K562 (cell line): ENCODE results near the gene C2orf81. TPM values are rescaled to one million over a fixed set of nuclear protein-coding genes. Genes with fewer than 3 reads are reported as not detected.

ENCODE experiments used
- ATAC-seq: fragments of 200-7000 bp; cut with Tn5 transposase; 3 replicates; pipeline ENCODE4 v1.9.1; 2020; ENCODE audit warnings: moderate library complexity
- BruUV-seq: library from RNA; stranded (reverse); fragments of 400-500 nt; replicated peaks from 2 replicates; lab custom pipeline; 2021; lab: Mats Ljungman, UMichigan
- CTCF ChIA-PET: fragments of 300-600 bp; formaldehyde crosslinking; extraction: SDS; loops from one replicate; lab custom pipeline; 2021; ENCODE audit warnings: low intra/inter-chr PET ratio; lab: Yijun Ruan, JAX
- POLR2A ChIA-PET: fragments of 300-600, 350-650 bp; sonication (Branson Sonifier 250); formaldehyde crosslinking; extraction: SDS; loops from one replicate; lab custom pipeline; 2021; ENCODE audit warnings: antibody characterized with exemption, inconsistent platforms; lab: Yijun Ruan, JAX
- DNase-seq, 4 experiments: peaks; one replicate each; pipeline versions ENCODE4 v3.0.0 to v3.0.0-alpha.2; 2011 to 2018; ENCODE audit warnings: low spot score in 3 of 4, mixed read lengths in 3 of 4; ENCODE audit errors: extremely low read depth in 1 of 4
- FAIRE-seq: peaks from 2 replicates; lab custom pipeline; 2011; peaks lifted over from hg19 to GRCh38; lab: Jason Lieb, UNC
- H2AFZ ChIP-seq: 2 replicates; pipeline ENCODE4 v1.6.0; 2011; ENCODE audit warnings: low read depth, low read length, control low read depth, inconsistent platforms
- H3K27ac ChIP-seq: fragments of 200-600 bp; 3 replicates; pipeline ENCODE4 v1.8.0; 2011; ENCODE audit warnings: low read depth, mild to moderate bottlenecking, control low read depth, inconsistent platforms, low read length, moderate library complexity, mixed read lengths; ENCODE audit errors: extremely low read depth
- H3K27me3 ChIP-seq, 2 experiments: fragments of 300-600 bp in 1 of 2; 2 replicates in 1 of 2; 3 replicates in 1 of 2; pipeline versions ENCODE4 v1.6.0 to v1.8.0; 2011; ENCODE audit warnings: inconsistent platforms in 2 of 2, low read length in 2 of 2, mild to moderate bottlenecking in 1 of 2, mixed read lengths in 1 of 2, moderate library complexity in 1 of 2; ENCODE audit not compliant: control insufficient read depth in 2 of 2, insufficient read depth in 2 of 2
- H3K36me3 ChIP-seq: fragments of 300-600 bp; 3 replicates; pipeline ENCODE4 v1.8.0; 2011; ENCODE audit warnings: mild to moderate bottlenecking, low read length, inconsistent platforms; ENCODE audit not compliant: control insufficient read depth, insufficient read depth
- H3K4me1 ChIP-seq, 2 experiments: fragments of 200-600 bp in 1 of 2; replicated peaks in 1 of 2; 2 replicates in 1 of 2; 3 replicates in 1 of 2; pipeline versions ENCODE4 v1.5.1 to v1.8.0; 2011; ENCODE audit warnings: inconsistent platforms in 2 of 2, low read length in 2 of 2, mild to moderate bottlenecking in 1 of 2, mixed read lengths in 1 of 2, moderate library complexity in 1 of 2; ENCODE audit not compliant: control insufficient read depth in 2 of 2, insufficient read depth in 2 of 2
- H3K4me2 ChIP-seq: 2 replicates; pipeline ENCODE4 v1.6.1; 2011; ENCODE audit warnings: low read length, control low read depth, inconsistent platforms, mixed read lengths; ENCODE audit not compliant: insufficient read depth
- H3K4me3 ChIP-seq: fragments of 200-600 bp; sonication (generic), shearing (Covaris generic); 2 replicates; pipeline ENCODE4 v1.5.1; 2016; ENCODE audit warnings: control low read depth, inconsistent platforms
- H3K79me2 ChIP-seq: fragments of 200-600 bp; 3 replicates; pipeline ENCODE4 v1.8.0; 2011; ENCODE audit warnings: low read length, inconsistent platforms; ENCODE audit not compliant: control insufficient read depth, insufficient read depth
- H3K9ac ChIP-seq, 2 experiments: 2 replicates each; pipeline versions ENCODE4 v1.6.0 to v1.6.1; 2011; ENCODE audit warnings: low read depth in 2 of 2, low read length in 2 of 2, control low read depth in 1 of 2, inconsistent platforms in 1 of 2, mild to moderate bottlenecking in 1 of 2, mixed read lengths in 1 of 2; ENCODE audit not compliant: insufficient read depth in 1 of 2
- H3K9me1 ChIP-seq: one replicate; pipeline ENCODE4 v1.6.0; 2011; ENCODE audit warnings: inconsistent platforms, mild to moderate bottlenecking, low read length, moderate library complexity; ENCODE audit not compliant: control insufficient read depth, insufficient read depth
- H3K9me3 ChIP-seq: replicated peaks from 2 replicates; pipeline ENCODE4 v1.5.1; 2011; ENCODE audit warnings: low read depth, low read length, inconsistent platforms; ENCODE audit not compliant: control insufficient read depth, insufficient read depth
- H4K20me1 ChIP-seq: replicated peaks from 2 replicates; pipeline ENCODE4 v1.6.1; 2011; ENCODE audit warnings: low read length, inconsistent platforms, mixed read lengths; ENCODE audit not compliant: control insufficient read depth, insufficient read depth
- ATF7 ChIP-seq: fragments of 450-650 bp; IDR thresholded peaks from 2 replicates; pipeline ENCODE4 v1.7.1; 2014; ENCODE audit warnings: mild to moderate bottlenecking, moderate library complexity
- CREM ChIP-seq: IDR thresholded peaks from 2 replicates; pipeline ENCODE4 v1.6.1; 2014; ENCODE audit warnings: antibody characterized with exemption, low read depth
- ELF1 ChIP-seq: fragments of 200-800 bp; sonication (Bioruptor generic); IDR thresholded peaks from 2 replicates; pipeline ENCODE4 v1.6.1; 2016; ENCODE audit warnings: missing genetic modification characterization, missing compliant biosample characterization
- EP400 ChIP-seq: fragments of 450-650 bp; IDR thresholded peaks from 2 replicates; pipeline ENCODE4 v1.6.1; 2017; ENCODE audit warnings: antibody characterized with exemption, mild to moderate bottlenecking, moderate library complexity
- ESRRB ChIP-seq: fragments of 250-450 bp; sonication (Bioruptor Pico); IDR thresholded peaks from 2 replicates; pipeline ENCODE4 v1.5.0; 2020; ENCODE audit warnings: mild to moderate bottlenecking, moderate library complexity, borderline replicate concordance
- FIP1L1 ChIP-seq: fragments of 200-400 bp; formaldehyde crosslinking; IDR thresholded peaks from 2 replicates; pipeline ENCODE4 v1.6.1; 2018; ENCODE audit warnings: mild to moderate bottlenecking, low read depth, low read length; ENCODE audit not compliant: poor library complexity, severe bottlenecking
- HSF4 ChIP-seq: fragments of 250-450 bp; sonication (Bioruptor Pico); IDR thresholded peaks from 2 replicates; pipeline ENCODE4 v2.1.2; 2022; ENCODE audit warnings: mild to moderate bottlenecking, moderate library complexity, borderline replicate concordance
- MCM5 ChIP-seq: fragments of 450-650 bp; IDR thresholded peaks from 2 replicates; pipeline ENCODE4 v1.6.1; 2016; ENCODE audit warnings: low read depth
- PHB2 ChIP-seq: fragments of 450-650 bp; IDR thresholded peaks from 2 replicates; pipeline ENCODE4 v1.6.1; 2017; ENCODE audit warnings: low read depth
- PYGO2 ChIP-seq: fragments of 450-650 bp; IDR thresholded peaks from 2 replicates; pipeline ENCODE4 v1.6.1; 2016; ENCODE audit warnings: mild to moderate bottlenecking, missing genetic modification characterization, moderate library complexity, missing compliant biosample characterization
- RBBP5 ChIP-seq: fragments of 200-600 bp; sonication (generic); IDR thresholded peaks from 2 replicates; pipeline ENCODE4 v1.6.1; 2012; ENCODE audit warnings: borderline replicate concordance, mild to moderate bottlenecking, low read length, control low read depth, inconsistent platforms; ENCODE audit not compliant: insufficient read depth, poor library complexity, severe bottlenecking
- RFX1 ChIP-seq: fragments of 450-650 bp; IDR thresholded peaks from 2 replicates; pipeline ENCODE4 v1.6.1; 2016; ENCODE audit warnings: mild to moderate bottlenecking, moderate library complexity
- SRSF3 ChIP-seq: fragments of 200-400 bp; formaldehyde crosslinking; IDR thresholded peaks from 2 replicates; pipeline ENCODE4 v1.6.1; 2016; ENCODE audit warnings: mild to moderate bottlenecking, low read length, moderate library complexity; ENCODE audit not compliant: insufficient read depth
- ZFP36 ChIP-seq: fragments of 150-350 bp; IDR thresholded peaks from 2 replicates; pipeline ENCODE4 v1.6.1; 2018; ENCODE audit warnings: low read length, low read depth; ENCODE audit not compliant: partially characterized antibody
- ZNF174 ChIP-seq: fragments of 250-450 bp; sonication (Bioruptor Pico); IDR thresholded peaks from 2 replicates; pipeline ENCODE4 v1.4.0; 2020; ENCODE audit warnings: mild to moderate bottlenecking
- ZNF764 ChIP-seq: fragments of 250-450 bp; sonication (Bioruptor Pico); IDR thresholded peaks from 2 replicates; pipeline ENCODE4 v1.4.0; 2020; ENCODE audit warnings: low read depth, mild to moderate bottlenecking, moderate library complexity
- ZNF780A ChIP-seq: fragments of 250-450 bp; sonication (Bioruptor Pico); IDR thresholded peaks from 2 replicates; pipeline ENCODE4 v1.5.0; 2021; ENCODE audit warnings: mild to moderate bottlenecking
- ZSCAN32 ChIP-seq: fragments of 450-650 bp; formaldehyde crosslinking; IDR thresholded peaks from 2 replicates; pipeline ENCODE4 v1.4.0; 2020; ENCODE audit warnings: mild to moderate bottlenecking, moderate library complexity
- WGBS: fragments of 100-300 bp; shearing (Covaris generic); methylation state at CpG from one replicate; pipeline ENCODE4 v1.1.6; 2016; ENCODE audit warnings: low coverage, mixed read lengths; ENCODE audit not compliant: insufficient coverage; ENCODE audit errors: missing lambda C conversion rate; 5-methylcytosine and 5-hydroxymethylcytosine counted together
- in situ Hi-C: fragments of 300-500 bp; cut with MboI; formaldehyde crosslinking; loops from 4 replicates; pipeline ENCODE4 v1.15.0; 2018; ENCODE audit warnings: inconsistent platforms, mixed read lengths
- intact Hi-C: fragments of 100-400 bp; cut with micrococcal nuclease; formaldehyde crosslinking; loops from 2 replicates; pipeline ENCODE4 v1.14.2; 2022
- polyA plus RNA-seq, 8 experiments: library from polyadenylated mRNA; depleted of rRNA in 4 of 8; stranded (reverse) in 5 of 8; unstranded in 3 of 8; fragments of >200 nt; fragmentation: Nextera tagmentation in 2 of 8; fragmentation: Illumina TruSeq in 1 of 8; extraction: Ambion mirVana in 2 of 8; extraction: Trizol in 1 of 8; gene quantifications; 2 replicates each; pipeline versions ENCODE4 v1.2.1 to v1.2.3, GENCODE V29; 2011 to 2014; ENCODE audit warnings: inconsistent platforms in 1 of 8, missing spikeins in 1 of 8
- total RNA-seq, 7 experiments: library from RNA; depleted of rRNA in 6 of 7; stranded (reverse); fragments of >200 nt in 6 of 7; fragmentation: Illumina TruSeq in 2 of 7; extraction: Trizol in 2 of 7; gene quantifications; 2 replicates each; pipeline versions ENCODE4 v1.2.1 to v1.2.3, GENCODE V29; 2011 to 2021; ENCODE audit warnings: low replicate concordance in 1 of 7
- TF ChIP-seq, protein P1 (sequence below), 3 experiments: IDR thresholded peaks in 2 of 3; conservative IDR thresholded peaks in 1 of 3; 2 replicates each; pipeline ENCODE4 v1.5.1; 2011 to 2012; ENCODE audit warnings: low read length in 3 of 3, mild to moderate bottlenecking in 3 of 3, control low read depth in 2 of 3, improper control_type of control experiment in 1 of 3, inconsistent platforms in 1 of 3, low read depth in 1 of 3, mixed read lengths in 1 of 3, moderate library complexity in 1 of 3; ENCODE audit not compliant: insufficient read depth in 2 of 3
- TF ChIP-seq, protein P2 (sequence below): fragments of 250-450 bp; sonication (Bioruptor Pico); IDR thresholded peaks from 2 replicates; pipeline ENCODE4 v1.4.0; 2020; ENCODE audit warnings: mild to moderate bottlenecking, moderate library complexity

C2orf81 gene
- total and polyA plus RNA-seq, 9 of the 15 experiments (the other 6 are each of a cell fraction or from before 2014, with no cell fraction given) = 0.06 TPM; not detected in 8

GRCh38 chr2:74374509-74375205 is 46.8 kb downstream of the C2orf81 start (continued):
- TF ChIP-seq RFX1 (peak; percentile 91), ZFP36 (no peak), MCM5 (no peak), PYGO2 (no peak), HSF4 (CRISPR knock-in tag) (no peak), ATF7 (peak; percentile 89), CREM (peak; percentile 67)
- TF ChIP-seq, protein P1, sequence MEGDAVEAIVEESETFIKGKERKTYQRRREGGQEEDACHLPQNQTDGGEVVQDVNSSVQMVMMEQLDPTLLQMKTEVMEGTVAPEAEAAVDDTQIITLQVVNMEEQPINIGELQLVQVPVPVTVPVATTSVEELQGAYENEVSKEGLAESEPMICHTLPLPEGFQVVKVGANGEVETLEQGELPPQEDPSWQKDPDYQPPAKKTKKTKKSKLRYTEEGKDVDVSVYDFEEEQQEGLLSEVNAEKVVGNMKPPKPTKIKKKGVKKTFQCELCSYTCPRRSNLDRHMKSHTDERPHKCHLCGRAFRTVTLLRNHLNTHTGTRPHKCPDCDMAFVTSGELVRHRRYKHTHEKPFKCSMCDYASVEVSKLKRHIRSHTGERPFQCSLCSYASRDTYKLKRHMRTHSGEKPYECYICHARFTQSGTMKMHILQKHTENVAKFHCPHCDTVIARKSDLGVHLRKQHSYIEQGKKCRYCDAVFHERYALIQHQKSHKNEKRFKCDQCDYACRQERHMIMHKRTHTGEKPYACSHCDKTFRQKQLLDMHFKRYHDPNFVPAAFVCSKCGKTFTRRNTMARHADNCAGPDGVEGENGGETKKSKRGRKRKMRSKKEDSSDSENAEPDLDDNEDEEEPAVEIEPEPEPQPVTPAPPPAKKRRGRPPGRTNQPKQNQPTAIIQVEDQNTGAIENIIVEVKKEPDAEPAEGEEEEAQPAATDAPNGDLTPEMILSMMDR (IDR thresholded peaks at IDR 0.05 in 2 of 3, conservative IDR thresholded peaks at IDR 0.05 in 1 of 3; ENCODE audit: insufficient read depth in 2 of 3, low read depth in 1 of 3, low read length in 3 of 3) = no peak
- TF ChIP-seq, all 486 proteins: peak for 9

DNA sequence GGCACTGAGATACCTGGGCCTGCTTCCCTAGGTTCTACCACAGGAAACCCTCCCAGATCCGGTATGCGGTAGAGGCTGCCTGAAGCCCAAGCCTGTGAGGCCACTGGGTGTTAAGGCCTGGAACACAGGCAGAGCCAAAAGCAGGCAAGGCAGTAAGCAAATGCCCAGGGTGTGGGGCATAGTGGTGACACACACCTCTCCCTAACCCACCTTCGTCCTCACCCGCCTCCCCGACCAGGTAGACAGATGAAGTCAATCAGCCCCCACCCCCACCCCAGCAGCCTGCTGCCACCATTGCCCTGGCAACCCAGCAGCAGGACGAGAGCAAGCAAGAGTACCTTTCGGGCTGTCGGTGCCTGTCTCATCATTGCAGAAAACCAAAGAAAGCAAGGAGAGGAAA is 47.4 kb downstream of the C2orf81 start:
- no TSS peak for BruUV-seq
- Histone ChIP-seq H3K27me3 (no peaks in the 10 kb centered on the region), H3K4me3 (no peak overlapping the region), H4K20me1 (no peaks in the 10 kb centered on the region; the same call in 1 of the 2 replicates), H3K79me2 (no peaks in the 10 kb centered on the region), H3K9me3 (no peaks in the 10 kb centered on the region), H3K27ac (no peak overlapping the region), H3K9me1 (no peaks in the 10 kb centered on the region), H3K36me3 (peaks cover 33% of the 10 kb centered on the region; the same call in 2 of the 3 replicates), H2AFZ (no peak overlapping the region), H3K4me1 (peaks cover 4 to 15% of the 10 kb centered on the region in 2 experiments; a peak in 3 of 5 replicates), H3K9ac (no peak overlapping the region), H3K4me2 (no peak overlapping the region)
- intact Hi-C loops (no loop called here), in situ Hi-C loops (no loop called here)
- DNase-seq (no peak), FAIRE-seq (no peak), ATAC-seq (no peak)
- CTCF ChIA-PET = no interaction called here
- 89% methylated on average over 8 of the region's 8 CpGs for WGBS
- POLR2A ChIA-PET = interaction anchor here (0.6 to 1.0 kb wide), 2 partner anchors 15 to 16 kb away, joined by 3 to 4 read pairs; no protein-coding TSS in a partner anchor
- TF ChIP-seq ESRRB (CRISPR knock-in tag) = no peak
- TF ChIP-seq ZSCAN32 = no peak
- TF ChIP-seq RBBP5 = no peak
- no peak for TF ChIP-seq FIP1L1
- no peak for TF ChIP-seq SRSF3
- no peak for TF ChIP-seq ELF1 (tag)
- no peak for TF ChIP-seq PHB2
- no peak for TF ChIP-seq ZNF174 (CRISPR knock-in tag)
- TF ChIP-seq, protein P2, sequence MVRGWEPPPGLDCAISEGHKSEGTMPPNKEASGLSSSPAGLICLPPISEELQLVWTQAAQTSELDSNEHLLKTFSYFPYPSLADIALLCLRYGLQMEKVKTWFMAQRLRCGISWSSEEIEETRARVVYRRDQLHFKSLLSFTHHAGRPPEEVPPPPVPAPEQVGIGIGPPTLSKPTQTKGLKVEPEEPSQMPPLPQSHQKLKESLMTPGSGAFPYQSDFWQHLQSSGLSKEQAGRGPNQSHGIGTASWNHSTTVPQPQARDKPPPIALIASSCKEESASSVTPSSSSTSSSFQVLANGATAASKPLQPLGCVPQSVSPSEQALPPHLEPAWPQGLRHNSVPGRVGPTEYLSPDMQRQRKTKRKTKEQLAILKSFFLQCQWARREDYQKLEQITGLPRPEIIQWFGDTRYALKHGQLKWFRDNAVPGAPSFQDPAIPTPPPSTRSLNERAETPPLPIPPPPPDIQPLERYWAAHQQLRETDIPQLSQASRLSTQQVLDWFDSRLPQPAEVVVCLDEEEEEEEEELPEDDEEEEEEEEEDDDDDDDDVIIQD = no peak
- TF ChIP-seq ZNF780A (CRISPR knock-in tag) = no peak
- TF ChIP-seq EP400 = no peak
- no peak for TF ChIP-seq ZNF764 (CRISPR knock-in tag)
